LoVo (cell line): ENCODE measurements around the gene ARL3.

Source experiments
- DNase-seq: peaks from one replicate; pipeline ENCODE4 v3.0.0-alpha.2; 2016; ENCODE audit warnings: low spot score

The ARL3 gene

DNA sequence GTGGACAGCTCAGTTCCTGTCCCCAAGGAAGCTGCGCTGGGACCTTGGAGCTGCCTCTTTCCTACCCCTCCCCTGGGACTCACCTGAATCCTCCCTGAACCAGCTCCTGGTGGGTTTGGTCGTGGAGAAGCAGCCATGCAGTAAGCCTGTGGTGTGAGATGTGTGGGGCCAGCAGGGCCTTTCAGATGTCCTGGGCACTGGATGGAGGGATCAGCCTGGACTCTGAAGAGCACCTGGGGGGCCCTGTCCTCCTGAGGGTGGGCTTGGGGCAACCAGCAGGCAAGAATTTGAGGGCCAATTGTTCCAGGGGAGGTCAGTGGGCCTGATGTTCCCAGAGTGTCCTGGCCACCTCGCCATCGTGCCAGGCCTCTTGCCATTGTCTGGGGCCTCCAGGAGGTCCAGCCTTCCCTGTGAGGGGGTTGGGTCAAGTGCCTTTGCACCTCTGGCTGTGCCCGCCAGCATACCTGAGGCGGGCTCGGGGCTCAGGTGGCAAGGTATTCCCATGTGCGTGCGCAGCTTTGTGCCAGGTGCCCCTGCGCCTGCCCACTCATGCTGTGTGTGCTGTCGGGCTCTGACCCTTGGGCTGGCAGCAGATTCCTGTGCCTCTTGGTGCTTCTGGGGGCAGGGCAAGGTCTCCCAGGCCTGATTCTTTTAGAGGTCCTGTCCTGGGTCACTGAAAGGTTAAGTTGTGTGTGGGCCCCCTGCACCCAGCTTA, 62.6 kb downstream of the ARL3 start:
- DNase-seq, result no peak

DNA sequence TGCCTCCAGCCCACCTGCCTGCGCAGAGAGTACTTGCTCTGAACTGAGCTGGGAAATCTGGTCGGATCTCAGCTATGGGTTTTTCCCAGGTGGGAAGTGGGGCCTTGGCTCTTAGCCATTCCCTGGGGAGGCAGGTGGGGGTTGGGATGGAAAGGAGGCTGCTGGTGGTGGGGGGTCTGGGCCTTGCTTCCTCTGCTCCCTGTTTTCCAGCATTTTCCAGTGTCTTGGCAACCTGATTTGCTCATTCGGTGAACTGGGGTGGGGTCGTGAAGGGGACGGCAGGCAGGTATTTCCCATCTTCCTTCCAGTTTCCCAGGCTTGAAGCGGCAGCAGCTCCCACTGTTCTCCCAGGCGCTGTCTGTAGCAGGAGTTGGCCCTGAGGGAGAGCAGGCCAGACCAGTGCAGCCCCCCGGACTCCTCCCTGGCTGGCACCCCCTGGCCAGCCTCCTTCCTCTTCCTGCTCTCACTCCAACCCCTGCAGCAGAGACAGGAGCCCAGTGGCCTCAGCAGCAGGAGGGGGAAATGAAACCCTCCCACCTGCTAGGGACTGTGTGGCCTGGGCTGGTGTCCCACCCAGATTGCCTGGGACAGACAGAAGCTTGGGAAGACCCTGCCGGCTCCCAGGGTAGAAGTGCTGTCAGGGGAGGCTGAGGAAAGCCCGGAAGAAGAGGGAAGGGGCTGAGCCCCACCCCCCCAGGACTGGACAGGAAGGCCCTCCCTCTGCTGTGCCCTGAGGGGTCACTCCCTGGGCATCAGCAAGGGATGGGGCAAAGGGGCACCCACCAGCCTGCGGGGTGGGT, 63.3 kb downstream of the ARL3 start:
- no peak for DNase-seq

DNA sequence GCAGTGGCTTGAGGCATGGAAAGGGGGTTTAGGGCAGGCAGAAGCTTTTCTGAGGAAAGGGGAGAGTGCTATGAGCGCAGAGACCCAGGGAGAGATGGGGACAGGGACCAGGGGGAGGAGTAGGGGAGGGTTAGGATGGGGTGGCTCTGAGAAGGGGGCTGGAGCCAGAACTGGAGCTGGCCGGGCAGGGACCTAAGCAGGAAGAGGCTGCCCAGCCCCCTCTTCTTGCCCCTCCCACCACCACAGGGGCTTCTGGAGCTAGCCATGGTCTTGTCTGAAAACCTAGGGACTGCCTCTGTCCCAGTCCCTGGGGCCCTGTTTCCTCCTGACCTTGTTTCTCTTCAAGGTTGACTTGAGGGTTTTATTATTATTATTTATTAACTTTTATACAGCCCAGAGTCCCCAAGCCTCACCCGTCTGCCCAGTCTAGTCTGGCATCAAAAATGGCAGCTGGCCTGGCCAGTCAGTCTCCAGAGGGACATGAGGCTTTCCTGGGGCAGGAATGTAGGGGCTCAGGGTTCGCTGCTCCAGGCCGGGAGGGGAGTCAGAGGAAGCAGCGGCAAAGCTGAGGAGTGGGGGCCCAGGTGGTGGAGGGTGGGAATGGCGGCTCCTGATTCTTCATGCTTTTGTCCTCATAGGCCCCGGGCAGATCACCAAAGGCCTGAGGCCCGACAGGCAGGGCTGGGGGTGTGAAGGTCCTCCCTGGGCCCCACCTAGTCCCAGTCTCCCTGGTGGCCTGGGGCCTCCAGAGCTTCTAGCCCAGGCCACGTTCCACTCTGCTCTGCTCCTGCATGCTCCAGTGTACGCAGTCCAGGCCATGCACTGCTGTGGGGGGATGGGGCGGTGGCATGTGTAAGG, 64.2 kb downstream of the ARL3 start:
- no peak for DNase-seq

DNA sequence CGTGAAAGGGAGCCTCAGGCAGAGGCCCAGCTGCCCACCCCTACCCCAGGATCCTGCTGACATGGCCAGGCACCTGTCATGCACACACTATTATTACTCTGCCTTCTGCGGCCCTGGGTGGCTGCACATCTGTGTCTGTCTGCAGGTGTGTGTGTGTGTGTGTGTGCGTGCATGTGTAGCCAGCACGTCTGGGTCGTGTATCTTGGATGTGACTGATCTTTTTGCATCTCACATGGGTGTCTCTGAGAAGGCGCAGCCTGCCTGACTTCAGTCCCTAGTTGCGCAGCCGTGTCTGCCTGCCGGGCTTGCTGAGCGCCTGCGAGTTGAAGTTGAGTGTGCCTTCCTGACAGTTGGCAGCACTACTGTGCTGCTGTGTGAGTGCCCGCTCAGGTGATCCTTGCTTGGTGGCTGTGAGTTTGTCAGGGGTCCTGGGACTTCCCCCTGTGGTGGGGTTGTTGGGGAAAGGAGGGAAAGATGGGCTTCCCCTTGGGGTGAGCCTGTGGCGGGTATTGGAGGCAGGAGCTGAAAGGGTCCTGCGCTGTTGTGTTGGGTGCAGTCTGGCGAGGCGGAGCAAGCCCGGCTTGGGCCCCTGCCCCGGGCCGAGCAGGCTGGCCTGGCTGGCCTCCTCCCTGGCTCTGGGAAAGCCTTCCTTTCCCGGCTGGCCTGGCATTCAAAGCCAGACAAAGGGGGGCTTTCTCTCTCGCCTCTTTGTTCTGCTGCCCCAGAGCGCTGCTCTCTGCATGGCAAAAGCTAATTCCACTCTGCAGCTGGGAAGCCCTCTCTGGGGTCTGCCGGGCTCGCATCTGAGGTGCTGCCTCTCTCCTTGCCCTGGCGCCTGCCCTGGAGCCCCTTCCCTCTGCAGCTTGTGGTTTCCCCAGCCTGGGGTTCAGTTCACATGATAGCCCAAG, 65.1 kb downstream of the ARL3 start:
- no peak for DNase-seq

DNA sequence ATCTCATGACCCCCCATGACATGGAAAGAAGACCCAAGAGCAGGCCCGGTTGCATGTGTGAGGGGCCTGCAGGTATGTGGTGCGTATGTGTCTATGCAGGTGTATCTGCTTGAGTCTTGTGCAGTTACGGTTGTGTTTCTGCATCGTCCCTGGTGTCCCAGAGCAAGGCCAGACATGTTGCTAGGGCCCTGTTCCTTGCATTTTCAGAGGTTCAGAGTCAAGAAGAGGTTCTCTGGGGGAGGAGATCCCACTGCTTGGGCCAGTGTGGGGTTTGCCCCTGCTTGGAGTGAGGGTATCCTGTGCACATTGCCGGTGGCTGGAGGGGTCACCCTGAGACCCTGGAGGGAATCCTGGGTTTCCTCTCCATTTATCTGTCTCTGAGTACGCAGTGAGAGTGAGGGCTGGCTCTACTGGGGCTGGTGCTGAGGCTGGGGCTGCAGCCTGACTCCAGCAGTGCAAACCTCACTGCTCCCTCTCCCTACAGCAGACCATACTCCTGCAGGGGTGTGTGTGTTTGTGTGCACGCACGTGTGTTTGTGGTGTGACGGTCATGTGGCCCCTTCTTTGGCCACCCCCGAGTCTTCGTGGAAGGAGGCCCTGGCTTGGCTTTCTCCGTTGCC, 65.8 kb downstream of the ARL3 start:
- DNase-seq, result no peak

DNA sequence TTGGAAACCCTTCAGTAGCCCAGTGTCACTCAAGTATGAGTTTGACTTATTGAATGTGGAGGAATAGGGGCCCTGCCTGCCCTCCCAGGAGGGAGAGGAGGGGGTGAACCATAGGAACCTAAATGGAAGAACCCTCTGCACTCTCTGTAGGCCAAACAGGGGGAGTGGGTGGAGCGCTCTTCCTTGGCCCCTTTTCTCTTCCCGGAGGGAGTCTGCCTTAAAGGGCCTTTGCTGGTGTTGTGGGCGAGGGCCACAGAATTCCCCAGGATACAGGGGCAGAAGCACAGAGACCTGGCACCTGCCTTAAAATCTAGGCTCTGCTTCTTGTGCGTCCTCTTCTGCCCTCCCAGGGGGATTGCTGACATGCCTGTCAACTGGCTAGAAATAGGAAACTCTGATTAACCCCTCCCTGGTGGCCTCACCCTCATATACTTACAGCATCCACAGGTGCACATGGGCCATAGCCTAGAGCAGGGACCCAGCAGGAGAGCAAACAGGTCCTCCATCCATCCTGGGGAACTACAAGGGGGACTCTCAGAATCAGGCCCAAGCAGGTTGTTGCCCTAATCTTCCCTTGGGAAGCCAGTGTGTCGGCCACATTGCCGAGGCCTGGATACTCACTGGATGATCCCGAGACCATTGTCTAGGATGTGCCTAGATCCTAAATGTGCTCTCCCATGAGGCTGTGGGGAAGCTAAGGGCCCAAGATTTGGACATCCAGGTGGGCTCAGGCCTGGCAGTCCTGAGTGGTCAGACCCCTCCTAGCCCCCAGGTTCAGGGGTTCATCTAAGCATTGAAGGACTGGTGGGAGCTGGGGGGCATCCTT, 66.5 kb downstream of the ARL3 start:
- no peak for DNase-seq

DNA sequence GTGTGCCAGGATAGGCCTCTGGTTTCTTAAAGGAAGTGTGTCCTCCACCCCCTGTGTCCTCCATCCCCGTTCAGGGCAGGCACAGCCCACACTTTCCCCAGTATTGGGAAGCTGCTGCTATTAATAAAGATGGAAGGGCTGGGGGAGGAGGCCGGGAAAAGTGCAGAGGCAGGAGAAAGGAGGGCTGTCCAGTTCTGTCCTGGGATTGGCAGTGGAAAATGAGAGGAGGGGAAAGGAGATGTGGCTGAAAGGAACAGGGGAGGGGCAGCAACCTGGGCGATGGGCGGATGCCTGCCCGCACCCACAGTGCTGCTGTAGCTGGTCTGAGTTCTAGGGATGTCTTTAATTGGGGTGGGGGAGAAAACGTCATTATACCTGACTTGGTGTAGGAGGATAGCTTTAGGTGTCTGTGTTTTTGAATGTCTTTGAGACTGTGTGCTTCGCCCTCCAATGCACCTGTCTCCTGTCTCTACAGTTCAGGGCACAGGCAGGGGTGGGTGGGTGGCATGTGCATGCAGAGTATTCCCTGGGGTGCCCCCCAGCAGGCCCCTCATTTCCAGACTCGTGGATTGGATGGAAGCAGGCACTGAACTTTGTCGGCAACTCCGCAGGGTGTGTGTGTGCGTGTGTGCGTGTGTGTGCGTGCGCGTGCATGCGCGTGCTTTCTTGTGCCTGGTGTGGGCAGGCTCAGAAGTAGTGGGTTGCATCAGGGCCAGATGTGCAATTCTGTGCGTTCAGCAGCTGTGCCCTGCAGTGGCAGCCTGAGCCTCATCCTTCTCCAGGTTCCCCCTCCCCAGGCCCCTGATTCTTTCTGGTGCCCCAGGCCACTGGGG, 67.4 kb downstream of the ARL3 start:
- no peak for DNase-seq

DNA sequence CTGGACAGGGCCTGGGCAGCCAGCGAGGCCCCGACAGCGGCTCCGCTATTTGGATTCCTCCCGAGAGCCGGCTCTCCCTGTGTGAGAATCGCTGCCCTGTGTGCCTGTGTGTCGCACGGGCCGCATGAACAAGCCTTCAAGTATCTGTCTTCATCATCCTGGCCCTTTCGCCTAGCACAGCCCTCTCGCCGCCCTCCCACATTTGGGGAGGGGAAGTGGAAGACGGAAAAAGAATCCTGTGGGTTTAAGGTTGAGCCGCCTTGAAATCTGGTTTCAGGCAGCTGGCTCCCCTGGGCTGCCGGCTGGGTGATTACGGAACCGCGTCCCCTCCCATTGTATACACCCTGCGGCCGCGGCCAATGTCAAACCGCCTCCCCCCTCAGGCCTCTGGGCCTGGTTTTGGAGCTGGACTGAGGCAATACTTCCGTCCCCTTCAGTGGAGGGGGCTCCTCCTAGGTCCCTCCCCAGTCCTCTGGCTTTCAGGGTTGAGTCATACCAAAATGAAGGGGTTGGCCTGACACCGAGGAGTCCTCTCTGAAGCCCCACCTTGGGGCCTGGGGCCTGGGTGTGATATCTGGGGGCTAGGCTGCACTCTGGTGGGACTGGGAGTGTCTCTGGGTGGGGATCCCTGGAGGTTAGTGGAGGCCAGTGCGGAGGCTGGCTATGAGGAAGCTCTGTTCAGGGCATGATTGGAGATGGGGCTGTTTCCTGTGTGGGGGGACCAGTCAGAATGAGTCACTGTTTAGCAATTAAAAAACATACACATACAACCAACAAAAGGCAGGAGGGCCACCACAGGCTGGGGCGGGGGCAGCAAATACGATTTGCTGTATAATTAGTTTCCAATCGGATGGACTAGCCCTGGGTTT, 68.2 kb downstream of the ARL3 start:
- DNase-seq, result peak; percentile 88

DNA sequence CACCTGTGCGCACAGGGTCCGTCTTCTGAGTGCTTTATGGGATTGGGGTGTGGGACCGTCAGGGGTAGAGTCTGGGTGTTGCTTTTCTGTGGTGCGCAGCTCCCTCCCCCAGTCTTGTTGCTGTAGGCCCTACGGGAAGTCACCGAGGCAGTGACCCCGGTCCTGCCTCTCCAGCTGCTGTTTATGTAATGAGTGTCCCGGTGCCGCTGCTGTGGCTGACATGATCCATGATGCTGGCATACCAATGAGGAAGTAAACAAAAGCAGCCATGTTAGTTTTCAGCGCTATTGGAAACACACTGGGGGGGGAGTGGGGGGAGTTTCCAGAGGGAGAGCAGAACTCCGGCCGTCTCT, 68.8 kb downstream of the ARL3 start:
- peak; percentile 69 for DNase-seq

DNA sequence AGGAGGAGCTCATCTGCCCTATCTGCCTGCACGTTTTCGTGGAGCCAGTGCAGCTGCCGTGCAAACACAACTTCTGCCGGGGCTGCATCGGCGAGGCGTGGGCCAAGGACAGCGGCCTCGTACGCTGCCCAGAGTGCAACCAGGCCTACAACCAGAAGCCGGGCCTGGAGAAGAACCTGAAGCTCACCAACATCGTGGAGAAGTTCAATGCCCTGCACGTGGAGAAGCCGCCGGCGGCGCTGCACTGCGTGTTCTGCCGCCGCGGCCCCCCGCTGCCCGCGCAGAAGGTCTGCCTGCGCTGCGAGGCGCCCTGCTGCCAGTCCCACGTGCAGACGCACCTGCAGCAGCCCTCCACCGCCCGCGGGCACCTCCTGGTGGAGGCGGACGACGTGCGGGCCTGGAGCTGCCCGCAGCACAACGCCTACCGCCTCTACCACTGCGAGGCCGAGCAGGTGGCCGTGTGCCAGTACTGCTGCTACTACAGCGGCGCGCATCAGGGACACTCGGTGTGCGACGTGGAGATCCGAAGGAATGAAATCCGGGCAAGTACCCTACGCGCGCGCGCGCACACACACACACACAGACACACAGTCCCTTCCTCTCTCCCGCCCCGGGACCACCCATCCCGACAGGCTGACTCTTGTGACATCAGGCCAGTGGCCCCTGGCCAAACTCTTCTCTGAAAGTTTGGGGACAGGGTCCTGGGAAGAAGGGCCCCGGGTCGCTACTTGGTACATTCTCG, 69.4 kb downstream of the ARL3 start:
- DNase-seq, result peak; percentile 81

DNA sequence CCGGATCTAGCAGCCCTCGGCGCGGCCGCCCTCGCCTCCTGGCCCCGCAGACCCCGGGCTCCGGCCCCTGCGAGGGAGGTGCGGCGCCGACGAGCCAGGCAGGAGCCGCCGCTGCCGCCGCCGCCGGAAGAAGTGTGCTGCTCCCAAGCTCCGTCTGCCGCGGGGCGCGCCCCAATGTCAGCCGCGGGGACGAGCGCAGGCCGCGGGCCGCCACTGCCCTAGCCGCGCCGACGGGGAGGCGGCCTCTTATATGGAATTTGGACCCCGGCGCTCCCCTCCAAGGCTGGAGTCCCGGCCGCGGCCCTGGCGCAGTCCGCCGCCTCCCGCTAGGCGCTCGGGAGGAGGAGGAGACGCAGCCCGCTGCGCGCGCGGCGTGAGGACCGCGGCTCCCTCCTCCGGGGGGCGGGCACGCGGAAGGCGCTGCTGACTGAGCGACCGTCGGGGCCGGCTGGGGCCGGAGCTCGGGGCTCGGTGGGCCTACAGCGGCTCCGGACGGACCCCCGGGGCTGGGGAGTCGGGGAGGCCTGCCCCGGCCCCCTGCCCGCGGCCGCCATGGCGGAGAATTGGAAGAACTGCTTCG, 70.0 kb downstream of the ARL3 start, which contains the start of gene TRIM8:
Gene TRIM8, plus strand, starts transcription at position 414 of the 580 bp plus-strand sequence. Its CDS starts 139 bp downstream, at position 553.
- peak; percentile 51 for DNase-seq

DNA sequence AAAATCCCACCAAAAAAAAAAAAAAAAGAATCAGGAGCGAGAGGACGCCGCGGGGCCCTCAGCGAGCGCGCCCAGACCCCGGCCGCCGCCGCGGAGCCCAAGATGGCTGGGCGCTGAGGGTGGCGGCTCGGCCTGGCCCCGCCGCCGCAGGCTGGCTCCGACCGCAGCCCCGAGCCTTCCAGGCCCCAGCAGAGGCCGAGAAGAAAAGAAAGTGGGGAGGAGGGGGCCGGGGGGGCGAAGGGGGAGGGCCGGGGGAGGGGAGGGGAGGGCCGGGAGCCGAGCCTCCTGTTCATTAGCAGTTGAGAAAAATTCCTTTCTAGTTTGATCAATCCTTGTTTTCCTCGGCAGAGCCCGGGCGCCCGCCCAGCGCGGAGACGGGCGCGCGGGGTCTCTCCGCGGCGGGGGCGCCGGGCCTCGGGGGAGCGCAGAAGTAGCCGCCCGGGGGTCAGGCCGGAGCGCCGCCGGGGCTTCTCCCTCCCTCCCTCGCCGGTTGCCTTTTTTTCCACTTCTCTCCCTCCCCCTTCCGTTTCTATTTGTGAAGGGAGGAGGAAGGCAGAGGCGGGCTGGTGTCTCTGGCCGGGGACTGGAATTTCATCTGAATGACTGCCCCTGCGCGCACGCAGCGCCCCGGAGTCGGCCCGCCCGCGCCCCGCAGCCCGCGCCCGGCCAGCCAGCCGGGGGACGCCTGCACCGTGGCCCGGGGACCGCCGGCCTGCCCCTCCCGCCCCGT, 70.7 kb downstream of the ARL3 start:
- DNase-seq, result peak; percentile 50

DNA sequence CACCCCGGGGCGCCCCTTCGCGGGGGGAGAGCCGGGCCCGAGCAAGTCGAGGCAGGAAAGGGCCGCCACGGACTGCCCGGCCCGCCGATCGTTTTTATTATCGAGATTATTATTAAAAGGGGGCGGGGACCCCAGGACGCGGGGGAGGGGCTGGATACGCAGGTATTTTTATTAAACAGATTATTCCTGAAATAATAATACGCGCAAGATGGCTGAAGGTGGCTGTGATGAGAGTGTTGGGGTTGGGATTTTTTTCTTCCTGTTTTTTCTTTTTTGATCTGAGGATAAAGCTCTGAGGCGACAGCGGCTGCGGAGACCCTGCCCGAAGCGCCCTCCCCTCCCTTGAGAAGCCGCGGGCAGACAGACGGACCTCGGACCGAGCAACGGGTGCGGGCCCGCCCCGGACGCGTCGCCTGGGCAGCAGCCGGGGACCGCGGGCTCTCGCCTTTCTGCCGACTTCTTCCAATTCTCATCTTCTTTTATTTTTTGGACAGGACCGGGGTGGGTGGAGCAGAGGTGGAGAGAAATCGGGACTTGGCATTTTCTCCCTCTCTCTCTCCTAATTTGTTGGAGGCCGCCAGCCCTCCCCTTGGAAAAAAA, 71.4 kb downstream of the ARL3 start:
- peak; percentile 33 for DNase-seq

DNA sequence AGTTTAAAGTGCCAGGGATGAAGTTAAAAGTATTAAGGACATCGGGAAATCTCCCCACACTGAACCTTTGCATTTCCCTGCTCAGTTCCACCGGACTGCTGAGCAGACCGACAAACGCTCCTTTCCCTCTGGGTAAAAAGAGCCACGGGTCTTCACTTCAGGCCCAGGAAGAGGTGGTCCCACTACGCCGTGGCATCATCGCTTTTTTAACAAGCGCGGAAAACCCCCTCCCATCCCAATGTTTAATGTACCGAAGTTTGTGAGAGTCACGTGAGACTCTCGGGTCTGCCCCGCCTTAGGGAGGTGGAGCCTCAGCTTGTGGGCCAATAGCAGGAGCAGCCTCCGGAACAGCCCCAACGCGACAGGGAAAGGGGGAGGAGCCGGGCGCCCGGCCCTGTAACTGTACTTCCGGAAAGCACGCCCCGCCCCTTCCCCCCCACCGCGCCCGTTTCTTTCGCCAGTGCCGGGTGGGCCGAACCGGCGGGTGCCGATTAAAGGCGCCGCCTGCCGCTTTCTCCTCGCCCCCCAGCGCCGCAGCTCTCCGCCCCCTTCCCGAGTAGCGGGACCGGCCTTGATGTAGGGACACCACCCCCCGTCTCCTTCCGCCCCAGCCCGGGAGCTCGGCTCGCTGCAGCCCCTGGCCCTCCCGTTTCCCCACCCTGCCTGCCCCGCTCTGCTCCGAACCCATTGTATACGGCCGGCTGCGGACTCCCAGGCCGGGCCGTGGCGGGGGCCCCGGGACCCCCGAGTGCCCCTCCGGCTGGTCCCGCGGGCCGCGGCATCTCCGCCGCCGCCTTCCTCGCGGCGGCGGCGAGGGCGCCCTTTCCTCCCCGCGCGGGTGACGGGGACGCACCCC, 72.1 kb downstream of the ARL3 start:
- peak; percentile 96 for DNase-seq

DNA sequence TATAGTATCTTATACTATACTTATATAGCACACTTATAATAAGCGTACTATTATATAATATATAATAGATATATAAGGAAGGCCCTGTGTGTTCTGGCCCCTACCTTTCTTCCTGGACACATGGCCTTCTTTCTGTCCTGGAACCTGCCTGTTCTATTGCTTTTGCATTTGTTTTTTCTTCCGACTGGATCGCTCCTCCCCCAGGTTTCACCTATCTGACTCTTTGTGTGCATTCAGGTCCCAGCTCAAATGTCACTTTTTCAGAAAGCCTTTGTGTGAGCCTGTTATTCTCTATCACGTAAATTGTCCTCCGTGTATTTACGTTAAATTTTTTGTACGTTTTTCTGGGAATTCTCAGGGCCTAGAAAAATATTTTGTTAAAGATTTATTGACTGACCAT, 72.8 kb downstream of the ARL3 start:
- DNase-seq, result no peak
